GM19035 (cell line): Measurements from ENCODE around the gene NGFR.

Experiments used
- ATAC-seq: cut with Tn5 transposase; IDR thresholded peaks from one replicate; pipeline ENCODE4 v1.9.1; 2021; ENCODE audit not compliant: unreplicated experiment

The NGFR gene

GRCh38 chr17:49557312-49558024 is 62.4 kb downstream of the NGFR start:
- ATAC-seq, result no peak
